GM12875 (cell line): ENCODE data around the gene PCNX2.

Experiments used
- H3K4me3 ChIP-seq: one replicate; pipeline ENCODE4 v1.5.1; 2011; ENCODE audit warnings: low read depth, low read length, control low read depth
- TF ChIP-seq, protein P1 (sequence below): IDR thresholded peaks from 2 replicates; pipeline ENCODE4 v1.5.1; 2011; ENCODE audit warnings: low read depth, mild to moderate bottlenecking, control low read depth, inconsistent platforms, low read length, moderate library complexity, borderline replicate concordance; ENCODE audit not compliant: insufficient read depth

Gene PCNX2

GRCh38 chr1:233122779-233123178 is 172.7 kb downstream of the PCNX2 start:
- TF ChIP-seq, protein P1, sequence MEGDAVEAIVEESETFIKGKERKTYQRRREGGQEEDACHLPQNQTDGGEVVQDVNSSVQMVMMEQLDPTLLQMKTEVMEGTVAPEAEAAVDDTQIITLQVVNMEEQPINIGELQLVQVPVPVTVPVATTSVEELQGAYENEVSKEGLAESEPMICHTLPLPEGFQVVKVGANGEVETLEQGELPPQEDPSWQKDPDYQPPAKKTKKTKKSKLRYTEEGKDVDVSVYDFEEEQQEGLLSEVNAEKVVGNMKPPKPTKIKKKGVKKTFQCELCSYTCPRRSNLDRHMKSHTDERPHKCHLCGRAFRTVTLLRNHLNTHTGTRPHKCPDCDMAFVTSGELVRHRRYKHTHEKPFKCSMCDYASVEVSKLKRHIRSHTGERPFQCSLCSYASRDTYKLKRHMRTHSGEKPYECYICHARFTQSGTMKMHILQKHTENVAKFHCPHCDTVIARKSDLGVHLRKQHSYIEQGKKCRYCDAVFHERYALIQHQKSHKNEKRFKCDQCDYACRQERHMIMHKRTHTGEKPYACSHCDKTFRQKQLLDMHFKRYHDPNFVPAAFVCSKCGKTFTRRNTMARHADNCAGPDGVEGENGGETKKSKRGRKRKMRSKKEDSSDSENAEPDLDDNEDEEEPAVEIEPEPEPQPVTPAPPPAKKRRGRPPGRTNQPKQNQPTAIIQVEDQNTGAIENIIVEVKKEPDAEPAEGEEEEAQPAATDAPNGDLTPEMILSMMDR: no peak
- no peak overlapping the region for H3K4me3 ChIP-seq

DNA sequence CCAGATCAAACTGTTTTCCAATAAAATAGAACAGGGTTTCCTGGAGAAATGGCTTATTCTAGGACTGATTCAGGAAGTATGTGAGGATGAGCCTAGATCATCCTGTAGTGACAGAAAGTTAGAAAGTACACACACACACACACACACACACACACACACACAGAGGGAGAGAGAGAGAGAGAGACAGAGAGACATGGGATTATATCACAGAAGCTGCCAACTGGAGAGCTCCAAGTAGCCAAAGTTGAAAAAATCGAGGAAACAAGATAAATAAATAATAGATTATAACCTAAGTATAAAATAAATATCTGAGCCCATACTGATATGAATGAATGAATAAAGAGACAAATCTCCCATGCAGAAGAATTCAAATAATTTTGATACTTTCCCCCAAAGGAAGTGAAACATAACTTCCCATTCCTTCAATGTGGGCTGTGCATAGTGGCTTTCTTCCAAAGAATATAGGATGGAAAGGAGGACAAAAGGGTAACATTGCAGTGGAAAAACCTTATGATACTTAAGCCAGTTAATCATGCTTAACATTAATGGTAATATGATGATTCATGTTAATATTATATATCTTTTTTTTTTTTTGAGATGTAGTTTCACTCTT is 173.5 kb downstream of the PCNX2 start:
- TF ChIP-seq, protein P1: no peak
- no peak overlapping the region for H3K4me3 ChIP-seq

GRCh38 chr1:233114860-233115259 is 180.7 kb downstream of the PCNX2 start:
- TF ChIP-seq, protein P1: no peak
- no peak overlapping the region for H3K4me3 ChIP-seq

- TF ChIP-seq, protein P1: no peak
- H3K4me3 ChIP-seq: no peak overlapping the region
These were observed 181.4 kb downstream of the PCNX2 start for GRCh38 chr1:233114159-233114558.

GRCh38 chr1:233113009-233113879 is 182.3 kb downstream of the PCNX2 start:
- TF ChIP-seq, protein P1: no peak
- H3K4me3 ChIP-seq: no peak overlapping the region

- TF ChIP-seq, protein P1: no peak
- H3K4me3 ChIP-seq: no peak overlapping the region
These were observed 183.1 kb downstream of the PCNX2 start for GRCh38 chr1:233112186-233113008.

DNA sequence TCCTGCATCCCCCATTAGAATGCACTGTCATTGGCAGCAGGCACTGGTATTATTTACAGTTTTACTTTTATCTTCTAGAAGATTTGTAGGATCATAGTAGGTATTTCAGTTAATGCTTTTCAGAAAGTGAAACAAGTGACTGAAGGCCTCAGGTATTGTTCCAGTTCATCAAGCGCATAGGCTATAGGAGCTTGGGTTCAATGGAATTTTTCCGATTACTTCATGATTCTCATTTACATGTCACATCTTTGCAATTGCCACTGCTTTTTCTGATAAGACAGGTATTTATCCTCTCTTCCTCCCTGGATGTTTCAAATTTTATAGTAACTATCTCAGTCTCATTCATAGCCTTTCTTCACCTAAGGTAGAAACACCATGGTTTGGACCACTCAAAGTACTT is 183.8 kb downstream of the PCNX2 start:
- no peak overlapping the region for H3K4me3 ChIP-seq
- TF ChIP-seq, protein P1: no peak
